HG03103 (cell line): ENCODE data around the gene LPIN3.

Source experiments
- ATAC-seq: cut with Tn5 transposase; IDR thresholded peaks from one replicate; pipeline ENCODE4 v1.9.1; 2021; ENCODE audit warnings: low read depth; ENCODE audit not compliant: unreplicated experiment

The LPIN3 gene

GRCh38 chr20:41392295-41392694 is 51.7 kb downstream of the LPIN3 start:
- no peak for ATAC-seq

DNA sequence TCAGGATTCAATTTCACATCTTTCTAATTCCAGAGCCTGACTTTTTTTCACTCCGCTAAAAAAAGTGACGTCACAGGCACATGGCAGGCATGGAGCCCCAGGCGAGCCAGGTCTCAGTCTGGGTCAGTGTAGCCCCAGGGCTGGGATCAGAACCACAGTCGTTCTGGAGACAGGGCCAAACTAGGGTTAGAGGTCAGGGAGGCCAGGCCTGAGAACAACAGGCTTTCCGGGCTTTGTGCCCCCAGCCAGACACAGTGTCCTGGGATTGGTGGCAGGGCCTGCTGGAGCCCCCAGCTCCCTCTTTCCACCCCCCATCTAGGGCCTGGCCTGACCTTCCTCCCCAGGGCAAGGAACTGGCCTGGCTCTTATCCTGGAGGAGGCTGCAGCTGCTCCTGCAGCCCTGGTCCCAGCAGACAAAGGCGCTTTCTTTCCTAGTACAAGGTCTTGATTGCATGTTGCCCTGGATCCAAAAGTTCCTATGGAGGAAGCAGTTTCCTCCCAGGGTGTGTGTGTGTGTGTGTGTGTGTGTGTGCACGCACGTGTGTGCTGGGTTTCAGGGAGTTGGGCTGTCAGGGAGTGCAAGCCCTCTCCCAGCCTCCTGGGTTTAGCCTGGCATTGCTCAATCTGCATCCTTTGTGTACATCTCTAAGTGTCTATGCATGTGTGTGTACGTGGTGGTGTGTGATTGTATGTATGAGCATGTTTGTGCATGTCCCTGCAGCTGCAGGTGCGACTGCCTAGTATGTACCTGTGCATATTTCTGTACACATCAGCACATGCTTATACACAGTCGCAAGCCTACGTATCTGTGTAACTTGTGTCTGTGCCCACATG is 52.5 kb downstream of the LPIN3 start:
- no peak for ATAC-seq

DNA sequence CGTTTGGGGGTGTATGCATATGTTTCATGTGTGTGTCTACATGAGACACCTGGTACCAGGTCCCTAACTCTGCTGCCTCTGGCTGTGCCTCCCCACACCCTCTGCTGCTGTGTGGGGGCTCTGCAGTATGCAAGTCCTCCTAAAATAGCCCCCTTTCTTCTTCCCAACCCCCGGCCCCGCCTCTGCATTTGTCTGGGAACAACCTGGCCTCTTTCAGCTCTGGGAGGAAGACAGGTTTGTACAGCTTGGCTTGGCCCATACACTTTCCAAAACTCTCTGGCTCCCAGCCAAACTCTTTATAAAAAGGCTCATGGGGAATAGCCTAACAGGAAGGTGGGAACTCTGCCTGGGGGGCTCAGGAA is 53.1 kb downstream of the LPIN3 start:
- ATAC-seq = no peak

DNA sequence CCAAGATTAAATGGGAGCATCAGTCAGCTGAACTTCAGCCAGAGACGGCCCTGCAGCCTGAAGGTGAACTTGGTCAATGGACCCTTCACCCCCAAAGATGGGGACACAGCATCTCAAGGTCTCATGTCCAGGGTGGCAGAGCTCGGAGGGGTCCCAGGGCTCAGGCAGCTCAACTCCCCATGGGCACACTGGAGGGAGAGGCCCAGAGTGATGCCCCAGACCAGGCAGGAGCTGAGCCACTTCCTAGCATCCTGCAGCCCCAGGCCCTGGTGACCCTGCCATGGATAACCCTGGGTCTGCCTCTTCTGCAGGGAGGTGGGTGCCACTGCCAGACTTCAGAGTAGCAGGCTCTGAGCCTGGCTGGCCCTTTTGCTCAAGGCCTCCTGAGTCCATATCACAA is 53.5 kb downstream of the LPIN3 start:
- ATAC-seq = no peak

GRCh38 chr20:41394931-41395666 is 54.5 kb downstream of the LPIN3 start:
- no peak for ATAC-seq

- ATAC-seq = no peak
Observed at GRCh38 chr20:41395667-41396664, 55.3 kb downstream of the LPIN3 start.

DNA sequence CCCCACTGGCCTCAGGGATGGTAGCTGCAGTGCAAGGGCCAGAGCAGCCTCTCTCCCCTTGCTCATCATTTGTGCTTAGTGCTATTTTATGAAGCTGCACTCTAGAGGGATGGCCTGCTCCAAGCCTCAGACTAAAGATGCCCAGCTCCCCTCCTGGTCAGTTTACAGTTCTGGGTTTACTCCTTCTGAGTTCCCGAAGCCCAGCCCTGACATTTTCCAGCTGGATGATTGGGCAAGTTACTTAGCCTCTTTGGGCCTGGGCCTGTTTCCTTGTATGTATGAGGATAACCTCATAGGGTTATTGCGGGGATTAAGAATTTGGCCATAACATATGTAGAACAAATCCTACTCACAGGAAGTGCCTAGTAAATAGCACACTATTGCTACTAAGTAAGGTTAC is 57.8 kb downstream of the LPIN3 start:
- ATAC-seq = no peak

- ATAC-seq = no peak
Observed at GRCh38 chr20:41403604-41404003, 63.0 kb downstream of the LPIN3 start.

DNA sequence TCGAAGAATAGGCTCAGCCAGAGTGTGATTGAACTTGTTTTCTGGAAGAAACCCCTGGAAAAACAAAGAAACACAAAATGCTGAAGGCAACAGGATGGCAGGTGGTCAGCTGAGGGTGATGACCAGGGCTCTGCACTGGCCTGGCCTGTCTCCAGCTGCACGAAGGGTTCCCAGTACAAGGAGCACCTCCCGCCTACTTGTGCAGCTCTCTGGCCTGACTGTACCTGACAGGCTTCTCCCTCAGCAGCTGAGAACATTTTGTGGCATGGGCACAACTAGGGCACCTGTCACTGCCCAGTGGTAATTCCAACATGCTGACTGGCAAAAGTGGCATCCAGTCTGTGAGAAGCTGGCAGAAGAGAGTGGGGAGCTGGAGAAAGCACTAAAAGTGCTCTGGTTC is 64.8 kb downstream of the LPIN3 start:
- ATAC-seq = no peak

DNA sequence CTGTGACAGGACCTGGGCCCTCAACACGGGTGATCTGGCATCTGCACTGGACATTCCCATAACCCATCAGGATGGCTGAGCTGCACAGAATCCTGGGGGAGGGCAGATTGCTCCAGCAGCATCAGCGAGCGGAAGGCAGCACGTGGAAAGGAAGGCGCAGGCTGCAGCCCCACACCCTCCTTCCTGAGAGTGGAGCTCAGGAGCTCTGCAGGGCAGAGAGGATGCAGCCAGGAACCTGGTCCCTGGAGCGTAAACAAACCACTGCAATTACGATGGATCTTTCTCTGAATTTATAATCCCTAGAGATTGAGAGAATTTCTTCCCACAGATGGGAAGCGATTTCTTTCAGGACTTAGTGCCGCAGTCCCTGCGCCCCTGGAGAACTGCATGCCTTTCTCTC is 65.7 kb downstream of the LPIN3 start:
- ATAC-seq = no peak

DNA sequence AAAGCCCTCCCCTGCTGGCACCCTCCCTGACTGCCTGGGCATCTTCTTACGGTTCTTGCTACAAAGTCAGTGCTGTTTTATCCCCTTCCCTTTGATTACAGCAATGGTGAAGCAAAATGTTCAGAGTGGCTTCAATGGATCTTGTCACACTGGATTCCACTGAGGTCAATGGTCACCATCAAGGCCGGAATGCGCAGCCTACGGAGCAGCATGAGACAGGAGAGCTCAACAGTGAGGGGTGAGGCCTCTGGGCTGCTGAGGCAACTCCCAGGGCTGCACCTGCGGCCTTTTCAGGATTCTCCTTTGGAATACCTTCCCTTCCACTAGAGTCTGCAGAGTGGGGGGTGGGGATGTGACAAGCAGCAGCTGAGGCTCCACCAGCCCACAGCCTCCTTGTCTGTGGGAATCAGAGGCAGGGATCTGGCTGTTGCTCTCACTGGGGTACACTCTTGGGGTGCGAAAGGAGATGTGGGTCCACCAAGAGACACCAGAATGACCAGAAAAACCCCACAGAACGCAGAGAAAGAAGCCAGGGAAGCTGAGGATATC is 66.3 kb downstream of the LPIN3 start:
- no peak for ATAC-seq

DNA sequence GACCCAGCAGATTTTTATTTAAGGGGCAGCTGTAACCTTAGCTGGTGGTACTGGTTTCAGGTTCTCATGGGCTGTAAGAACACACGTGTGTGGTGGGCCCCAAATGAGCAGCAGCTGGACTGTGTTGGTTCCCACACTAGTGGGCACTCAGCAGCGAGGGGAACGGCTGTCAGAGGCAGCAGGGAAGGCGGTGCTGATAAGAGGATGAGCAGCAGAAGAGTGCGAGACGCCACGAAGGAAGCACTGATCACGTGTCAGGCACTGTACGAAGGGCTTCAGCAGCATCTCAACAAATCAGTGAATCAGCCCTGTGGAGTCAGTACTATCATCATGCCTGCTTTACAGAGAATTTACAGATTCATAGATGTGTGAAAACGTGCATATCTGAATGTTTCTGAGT is 67.0 kb downstream of the LPIN3 start:
- no peak for ATAC-seq

- no peak for ATAC-seq
Observed at GRCh38 chr20:41408156-41408794, 67.7 kb downstream of the LPIN3 start.

DNA sequence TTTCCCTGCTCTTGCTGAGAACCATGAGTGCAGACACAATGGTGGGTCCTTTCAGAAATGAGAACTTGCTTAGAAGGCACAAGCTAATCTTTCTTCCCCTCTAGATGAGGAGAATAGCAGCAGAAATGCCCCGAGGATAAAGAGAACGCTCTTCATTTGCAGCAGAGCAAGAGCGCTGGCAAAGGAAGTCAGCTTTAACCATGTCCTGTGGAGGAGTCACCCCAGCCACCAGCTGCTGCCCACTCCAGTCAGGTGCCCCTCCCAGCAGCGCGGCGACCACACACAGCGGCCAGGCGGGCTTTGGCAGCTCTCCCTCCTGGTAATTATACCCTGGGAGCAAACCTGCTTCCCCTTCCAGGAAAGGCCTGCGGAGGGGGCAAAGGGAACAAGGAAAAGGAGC is 68.4 kb downstream of the LPIN3 start:
- ATAC-seq = no peak
